Adrenal gland (tissue), 12 donors: ENCODE measurements around the gene OAS2. TPM values are rescaled to one million over a fixed set of nuclear protein-coding genes. Genes with fewer than 3 reads are reported as not detected.

Experiments used
- DNase-seq, 7 donors: peaks; one replicate each; pipeline ENCODE4 v3.0.0-alpha.2; 2019 to 2020
- H3K27ac ChIP-seq, 5 donors: fragments of 200-600 bp; sonication (generic) in 4 of 5; 1 replicate in 3 of 5; 2 replicates in 2 of 5; pipeline versions ENCODE4 v1.5.1 to v1.8.0; 2016 to 2020; ENCODE audit warnings: mild to moderate bottlenecking in 1 of 5
- H3K27me3 ChIP-seq: fragments of 200-600 bp; 2 replicates; pipeline ENCODE4 v1.8.0; 2021
- H3K36me3 ChIP-seq, 2 donors: fragments of 200-600 bp; replicated peaks in 1 of 2; 1 replicate in 1 of 2; 2 replicates in 1 of 2; pipeline versions ENCODE4 v1.5.1 to v1.8.0; 2018 to 2022
- H3K4me1 ChIP-seq, 2 donors: fragments of 200-600 bp; replicated peaks in 1 of 2; 1 replicate in 1 of 2; 2 replicates in 1 of 2; pipeline versions ENCODE4 v1.5.1 to v1.8.0; 2018 to 2021
- H3K4me3 ChIP-seq, 4 donors: fragments of 200-600 bp; sonication (generic) in 3 of 4; one replicate each; pipeline ENCODE4 v1.5.1; 2016 to 2018
- H3K9me3 ChIP-seq, 3 donors: fragments of 200-600 bp; sonication (generic) in 1 of 3; replicated peaks in 1 of 3; 1 replicate in 2 of 3; 2 replicates in 1 of 3; pipeline versions ENCODE4 v1.5.1 to v1.8.0; 2016 to 2021
- CTCF ChIP-seq, 6 experiments: fragments of 450-650 bp in 4 of 6; fragments of 200-600 bp in 2 of 6; sonication (generic) in 1 of 6; IDR thresholded peaks; 1 replicate in 5 of 6; 2 replicates in 1 of 6; pipeline versions ENCODE4 v1.5.1 to v1.8.0; 2016 to 2021; ENCODE audit warnings: antibody characterized with exemption in 6 of 6, mild to moderate bottlenecking in 2 of 6, moderate library complexity in 1 of 6
- POLR2A ChIP-seq, 2 donors: fragments of 450-650 bp; IDR thresholded peaks; one replicate each; pipeline ENCODE4 v1.6.1; 2017; ENCODE audit warnings: antibody characterized with exemption in 2 of 2, mild to moderate bottlenecking in 2 of 2, moderate library complexity in 1 of 2
- WGBS, 4 donors: extraction: QIAGEN DNeasy Blood & Tissue Kit in 2 of 4; methylation state at CpG; one replicate each; pipeline versions ENCODE4 v1.1.5 to v1.1.7; 2013 to 2017; 5-methylcytosine and 5-hydroxymethylcytosine counted together
- intact Hi-C, 2 donors: fragments of 100-400 bp; cut with DNase I; formaldehyde crosslinking; loops; one replicate each; pipeline versions ENCODE4 v1.14.1 to v1.15.0; 2022 to 2023
- polyA plus RNA-seq, 3 donors: library from polyadenylated mRNA; stranded (reverse); fragments of 200-250 nt in 2 of 3; fragments of 350-450 nt in 1 of 3; fragmentation: Illumina TruSeq in 1 of 3; extraction: RNeasy Lipid Tissue Mini Kit (QIAGEN cat#74804) in 1 of 3; gene quantifications; one replicate each; pipeline ENCODE4 v1.2.3, GENCODE V29; 2013 to 2014
- total RNA-seq, 9 donors: library from RNA; depleted of rRNA in 4 of 9; stranded (reverse); fragments of >200 nt in 4 of 9; fragments of 120-200 nt in 1 of 9; fragmentation: NEBNext Ultra II Directional in 1 of 9; extraction: Animal tissue kit (Norgen Biotek cat#: 25700) in 1 of 9; gene quantifications; one replicate each; pipeline versions ENCODE4 v1.1.0 to v1.2.4, GENCODE V29; 2013 to 2023
- donor health status: healthy with polysubstance abuse.
- donor health status: Bipolar disorder and iron deficiency.
- donor health status: DM: yes; HTN: yes; CAD: no.
- donor health status: DM: no; HTN: no; CAD: no.
- donor health status: DM: no; HTN: no; CAD: no.
- donor health status: DM: yes; HTN: yes; CAD: no.

The OAS2 gene
- total and polyA plus RNA-seq, 12 donors: 2.5 to 30.4 (median 8.5) TPM

GRCh38 chr12:112941528-112942335 lies 36.6 kb upstream of the OAS2 start:
- intact Hi-C loops: no loop called here
- DNase-seq: no peak
- Histone ChIP-seq H3K4me1 (peaks cover 0 to 8% of the 10 kb centered on the region in 2 donors), H3K4me3 (no peak overlapping the region), H3K27ac (no peak overlapping the region), H3K36me3 (no peaks in the 10 kb centered on the region), H3K9me3 (no peaks in the 10 kb centered on the region), H3K27me3 (no peaks in the 10 kb centered on the region)
- TF ChIP-seq POLR2A (IDR thresholded peaks at IDR 0.05): no peak
- TF ChIP-seq CTCF (IDR thresholded peaks at IDR 0.05): no peak
- 89 to 93% (median 91%) methylated on average over 9 to 16 of the region's 16 CpGs for WGBS, 4 donors

DNA sequence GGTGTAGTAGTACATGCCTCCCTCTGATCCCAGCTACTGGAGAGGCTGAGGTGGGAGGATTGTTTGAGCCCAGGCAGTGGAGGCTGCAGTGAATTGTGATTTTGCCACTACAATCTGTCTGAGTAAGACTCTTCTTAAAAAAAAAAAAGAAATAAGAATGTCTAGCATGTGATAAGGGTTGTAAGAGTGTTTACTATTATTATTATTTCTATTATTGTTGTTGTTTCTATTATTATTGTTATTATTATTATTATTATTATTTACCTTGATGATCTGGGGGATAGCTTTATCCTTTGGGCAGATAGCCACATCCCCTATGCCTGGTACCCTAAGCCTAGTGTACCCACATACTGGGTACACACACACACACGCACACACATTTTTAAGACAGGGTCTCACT lies 35.7 kb upstream of the OAS2 start:
- no peak for DNase-seq
- Histone ChIP-seq H3K27ac (no peak overlapping the region), H3K27me3 (no peaks in the 10 kb centered on the region), H3K4me1 (peaks cover 0 to 8% of the 10 kb centered on the region in 2 donors), H3K9me3 (no peaks in the 10 kb centered on the region), H3K36me3 (no peaks in the 10 kb centered on the region), H3K4me3 (no peak overlapping the region)
- WGBS, 4 donors: 96 to 100% (median 98%) methylated on average over 1 of the region's 1 CpG
- TF ChIP-seq CTCF (IDR thresholded peaks at IDR 0.05): no peak
- TF ChIP-seq POLR2A (IDR thresholded peaks at IDR 0.05): no peak
- intact Hi-C loops: no loop called here

DNA sequence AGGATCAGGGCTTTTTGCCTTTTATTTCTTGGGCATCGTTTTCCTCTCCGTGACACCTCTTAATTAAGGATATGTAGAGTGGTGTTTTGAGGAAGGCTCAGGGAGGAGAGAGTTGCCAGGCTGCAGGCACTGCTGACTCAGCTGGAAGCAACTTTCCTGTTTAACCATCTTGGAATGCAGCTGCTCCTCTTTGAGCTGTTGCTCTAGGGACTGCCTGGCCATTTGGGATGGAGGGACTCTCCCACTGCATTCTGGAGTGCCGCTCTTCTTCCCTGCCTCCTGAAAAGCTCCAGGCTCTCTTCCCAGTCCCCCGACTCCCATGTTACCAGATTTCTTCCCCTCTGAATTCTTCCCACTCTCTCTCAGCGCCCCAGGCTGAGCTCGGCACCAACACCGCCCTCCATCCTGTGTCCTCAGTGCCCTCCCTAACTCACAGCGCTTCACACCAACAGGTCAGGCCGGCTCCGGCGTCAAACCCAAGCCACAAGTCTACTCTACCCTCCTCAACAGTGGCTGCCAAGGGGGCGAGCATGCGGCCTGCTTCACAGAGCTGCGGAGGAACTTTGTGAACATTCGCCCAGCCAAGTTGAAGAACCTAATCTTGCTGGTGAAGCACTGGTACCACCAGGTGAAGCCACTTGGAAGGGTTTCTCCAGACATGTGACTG lies 34.2 kb upstream of the OAS2 start:
- Histone ChIP-seq H3K4me1 (peaks cover 0 to 2% of the 10 kb centered on the region in 2 donors), H3K4me3 (no peak overlapping the region), H3K27me3 (no peaks in the 10 kb centered on the region), H3K36me3 (peaks cover 0 to 4% of the 10 kb centered on the region in 2 donors), H3K27ac (no peak overlapping the region), H3K9me3 (no peaks in the 10 kb centered on the region)
- WGBS, 4 donors: 92 to 95% (median 93%) methylated on average over 15 of the region's 15 CpGs
- DNase-seq: peak in 1 of 7 donors; percentile 35
- TF ChIP-seq CTCF (IDR thresholded peaks at IDR 0.05) (no peak), POLR2A (IDR thresholded peaks at IDR 0.05) (no peak)
- intact Hi-C loops: no loop called here

- Histone ChIP-seq H3K4me3 (no peak overlapping the region), H3K27ac (no peak overlapping the region), H3K27me3 (no peaks in the 10 kb centered on the region), H3K4me1 (no peaks in the 10 kb centered on the region), H3K36me3 (peaks cover 0 to 4% of the 10 kb centered on the region in 2 donors), H3K9me3 (no peaks in the 10 kb centered on the region)
- intact Hi-C loops: no loop called here
- DNase-seq: peak in 1 of 7 donors; percentile 7
- WGBS, 4 donors: 95 to 98% (median 98%) methylated on average over 4 of the region's 4 CpGs
- TF ChIP-seq POLR2A (IDR thresholded peaks at IDR 0.05): no peak
- TF ChIP-seq CTCF (IDR thresholded peaks at IDR 0.05): no peak
These were observed 32.8 kb upstream of the OAS2 start for GRCh38 chr12:112945515-112945914.
